ENCODE measurements around the gene GBP6.
"Not testable (repeated sequence)": the region's sequence is repeated elsewhere in the genome, so short reads cannot be mapped to it uniquely, and the experiment has no call there.

GBP6 gene

GRCh38 chr1:89363638-89364536 lies at the start of gene GBP6:
Gene GBP6, plus strand, starts transcription at chr1:89364059. Its CDS starts 4,493 bp downstream, at chr1:89368552.
- no peak for DNase-seq

- no peak for DNase-seq
Measured at GRCh38 chr1:89322402-89322801, 41.5 kb upstream of the GBP6 start.

- DNase-seq = no peak
Measured at GRCh38 chr1:89331890-89332289, 32.0 kb upstream of the GBP6 start.

GRCh38 chr1:89332461-89332860 lies 31.4 kb upstream of the GBP6 start:
- DNase-seq = no peak

GRCh38 chr1:89335486-89335885 lies 28.4 kb upstream of the GBP6 start:
- DNase-seq = no peak

GRCh38 chr1:89337903-89338302 lies 26.0 kb upstream of the GBP6 start:
- no peak for DNase-seq

- no peak for DNase-seq
Measured at GRCh38 chr1:89339039-89339438, 24.8 kb upstream of the GBP6 start.

GRCh38 chr1:89345479-89345878 lies 18.4 kb upstream of the GBP6 start:
- not testable (repeated sequence) for DNase-seq

- no peak for DNase-seq
Measured at GRCh38 chr1:89347296-89347695, 16.6 kb upstream of the GBP6 start.

- DNase-seq = no peak
Measured at GRCh38 chr1:89350298-89350697, 13.6 kb upstream of the GBP6 start.

GRCh38 chr1:89351597-89352311 lies 12.1 kb upstream of the GBP6 start:
- no peak for DNase-seq

- no peak for DNase-seq
Measured at GRCh38 chr1:89352421-89352820, 11.4 kb upstream of the GBP6 start.

- no peak for DNase-seq
Measured at GRCh38 chr1:89354205-89354604, 9.7 kb upstream of the GBP6 start.

GRCh38 chr1:89355056-89355455 lies 8.8 kb upstream of the GBP6 start:
- DNase-seq = no peak

GRCh38 chr1:89356658-89357400 lies 7.0 kb upstream of the GBP6 start:
- no peak for DNase-seq

GRCh38 chr1:89358287-89358893 lies 5.5 kb upstream of the GBP6 start:
- peak; percentile 83 to 85 for DNase-seq

- no peak for DNase-seq
Measured at GRCh38 chr1:89360716-89361115, 3.1 kb upstream of the GBP6 start.

- DNase-seq = no peak
Measured at GRCh38 chr1:89361681-89362080, 2.2 kb upstream of the GBP6 start.

- DNase-seq = no peak
Measured at GRCh38 chr1:89363196-89363595, 663 bp upstream of the GBP6 start.

GRCh38 chr1:89364954-89365550 lies 1.2 kb downstream of the GBP6 start:
- DNase-seq = no peak

- DNase-seq = no peak
Measured at GRCh38 chr1:89367221-89367620, 3.4 kb downstream of the GBP6 start.

GRCh38 chr1:89369331-89369730 lies 5.5 kb downstream of the GBP6 start:
- no peak for DNase-seq

- DNase-seq = not testable (repeated sequence)
Measured at GRCh38 chr1:89373810-89374209, 10.0 kb downstream of the GBP6 start.
